NT2/D1 (cell line): Measurements from ENCODE around the gene SLC66A2.

ENCODE experiments used
- SUZ12 ChIP-seq: IDR thresholded peaks from 2 replicates; pipeline ENCODE4 v1.6.1; 2011; ENCODE audit not compliant: insufficient read length, insufficient read depth; ENCODE audit errors: extremely low read depth
- YY1 ChIP-seq: IDR thresholded peaks from 2 replicates; pipeline ENCODE4 v1.6.1; 2011; ENCODE audit not compliant: insufficient read length, insufficient read depth
- ZNF274 ChIP-seq: IDR thresholded peaks from 2 replicates; pipeline ENCODE4 v1.6.1; 2011; ENCODE audit warnings: mild to moderate bottlenecking, low read depth, low read length

- no peak for TF ChIP-seq SUZ12
- no peak for TF ChIP-seq ZNF274
- no peak for TF ChIP-seq YY1
Measured at GRCh38 chr18:79861687-79862086, 89.8 kb downstream of the SLC66A2 start.
